ENCODE results near the gene GRIN2D. TPM values are rescaled to one million over a fixed set of nuclear protein-coding genes. Genes with fewer than 3 reads are reported as not detected.
"Not testable (repeated sequence)": the region's sequence is repeated elsewhere in the genome, so short reads cannot be mapped to it uniquely, and the experiment has no call there.

The GRIN2D gene
- polyA plus RNA-seq, 3 donors = 0.13 to 0.29 TPM; not detected in 1

- peak within 1 kb of the TSS; percentile 91 for H2AFZ ChIP-seq (ENCODE audit: insufficient read depth, low read depth, low read length, poor library complexity, severe bottlenecking)
- TF ChIP-seq, protein P1, sequence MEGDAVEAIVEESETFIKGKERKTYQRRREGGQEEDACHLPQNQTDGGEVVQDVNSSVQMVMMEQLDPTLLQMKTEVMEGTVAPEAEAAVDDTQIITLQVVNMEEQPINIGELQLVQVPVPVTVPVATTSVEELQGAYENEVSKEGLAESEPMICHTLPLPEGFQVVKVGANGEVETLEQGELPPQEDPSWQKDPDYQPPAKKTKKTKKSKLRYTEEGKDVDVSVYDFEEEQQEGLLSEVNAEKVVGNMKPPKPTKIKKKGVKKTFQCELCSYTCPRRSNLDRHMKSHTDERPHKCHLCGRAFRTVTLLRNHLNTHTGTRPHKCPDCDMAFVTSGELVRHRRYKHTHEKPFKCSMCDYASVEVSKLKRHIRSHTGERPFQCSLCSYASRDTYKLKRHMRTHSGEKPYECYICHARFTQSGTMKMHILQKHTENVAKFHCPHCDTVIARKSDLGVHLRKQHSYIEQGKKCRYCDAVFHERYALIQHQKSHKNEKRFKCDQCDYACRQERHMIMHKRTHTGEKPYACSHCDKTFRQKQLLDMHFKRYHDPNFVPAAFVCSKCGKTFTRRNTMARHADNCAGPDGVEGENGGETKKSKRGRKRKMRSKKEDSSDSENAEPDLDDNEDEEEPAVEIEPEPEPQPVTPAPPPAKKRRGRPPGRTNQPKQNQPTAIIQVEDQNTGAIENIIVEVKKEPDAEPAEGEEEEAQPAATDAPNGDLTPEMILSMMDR (IDR thresholded peaks at IDR 0.05) = peak; percentile 82
- Mint-ChIP-seq H3K9me3 (peaks cover 0 to 29% (median 4%) of the 10 kb centered on the region in 7 donors), H3K4me3 (peak within 1 kb of the TSS; percentile 93 to 97), H3K27me3 (ENCODE audit: low read depth in 3 of 3) (peaks cover 44 to 49% (median 47%) of the 10 kb centered on the region in 3 donors), H3K4me1 (peaks cover 12% of the 10 kb centered on the region), H3K36me3 (peaks cover 24 to 30% of the 10 kb centered on the region in 2 donors), H3K27ac (peak within 1 kb of the TSS; percentile 86 to 98 (median 93))
- peak; percentile 58 to 76 (median 68) for DNase-seq
- peak within 1 kb of the TSS; percentile 94 for H3K9ac ChIP-seq (ENCODE audit: insufficient read depth, low read length, poor library complexity, severe bottlenecking)
- H3K9me3 ChIP-seq (replicated peaks in 1 of 2; ENCODE audit: control insufficient read depth in 1 of 2, insufficient read depth in 1 of 2, low read length in 2 of 2) = peaks cover 0 to 15% of the 10 kb centered on the region in 2 donors
- H3K27me3 ChIP-seq (ENCODE audit: control insufficient read depth in 2 of 2, insufficient read depth in 2 of 2, low read length in 2 of 2) = peaks cover 34 to 42% of the 10 kb centered on the region in 2 donors
- intact Hi-C loops (cut with micrococcal nuclease) = loop anchor here in 1 of 2 donors (10.0 kb wide), 1 partner anchor 53 kb away; the partner anchor contains the start of gene GRWD1
- H3K27ac ChIP-seq (ENCODE audit: low read depth in 1 of 2, low read length in 2 of 2) = peak within 1 kb of the TSS; percentile 74 to 89
- H3K79me2 ChIP-seq (ENCODE audit: insufficient read depth, low read length) = peaks cover 21% of the 10 kb centered on the region
- H3K36me3 ChIP-seq (replicated peaks in 1 of 2; ENCODE audit: control insufficient read depth in 1 of 2, insufficient read depth in 2 of 2, low read length in 2 of 2) = peaks cover 13 to 32% of the 10 kb centered on the region in 2 donors
- H3K4me2 ChIP-seq (replicated peaks; ENCODE audit: extremely low read depth, low read length, poor library complexity, severe bottlenecking) = peak within 1 kb of the TSS; percentile 91
- H3K4me3 ChIP-seq (replicated peaks in 1 of 3; ENCODE audit: low read depth in 2 of 3, low read length in 3 of 3) = peak within 1 kb of the TSS; percentile 77 to 97 (median 92)
- peaks cover 5% of the 10 kb centered on the region for H4K20me1 ChIP-seq (ENCODE audit: insufficient read depth, low read length)
- H3K4me1 ChIP-seq (ENCODE audit: control insufficient read depth in 1 of 2, insufficient read depth in 2 of 2, low read length in 2 of 2) = peaks cover 17% of the 10 kb centered on the region in 2 donors
- 5% methylated on average over 28 of the region's 42 CpGs for WGBS (ENCODE audit: insufficient coverage)
Measured at GRCh38 chr19:48391100-48392005, 2.1 kb upstream of the GRIN2D start, which contains the start of gene KDELR1. TSS of gene KDELR1 (minus strand) at chr19:48391551. CDS start at chr19:48391358, 193 bp downstream.

DNA sequence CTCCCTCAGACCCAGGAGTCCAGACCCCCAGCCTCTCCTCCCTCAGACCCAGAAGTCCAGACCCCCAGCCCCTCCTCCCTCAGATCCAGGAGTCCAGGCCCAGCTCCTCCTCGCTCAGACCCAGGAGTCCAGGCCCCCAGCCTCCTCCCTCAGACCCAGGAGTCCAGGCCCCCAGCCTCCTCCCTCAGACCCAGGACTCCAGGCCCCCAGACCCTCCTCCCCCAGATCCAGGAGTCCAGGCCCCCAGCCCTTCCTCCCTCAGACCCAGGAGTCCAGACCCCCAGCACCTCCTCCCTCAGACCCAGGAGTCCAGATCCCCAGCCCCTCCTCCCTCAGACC is 1.5 kb upstream of the GRIN2D start:
- Histone ChIP-seq H3K36me3 (replicated peaks in 1 of 2; ENCODE audit: control insufficient read depth in 1 of 2, insufficient read depth in 2 of 2, low read length in 2 of 2) (peaks cover 13 to 26% of the 10 kb centered on the region in 2 donors), H3K4me1 (ENCODE audit: control insufficient read depth in 1 of 2, insufficient read depth in 2 of 2, low read length in 2 of 2) (peaks cover 18 to 22% of the 10 kb centered on the region in 2 donors), H3K9me3 (replicated peaks in 1 of 2; ENCODE audit: control insufficient read depth in 1 of 2, insufficient read depth in 1 of 2, low read length in 2 of 2) (peaks cover 0 to 15% of the 10 kb centered on the region in 2 donors), H3K79me2 (ENCODE audit: insufficient read depth, low read length) (peaks cover 21% of the 10 kb centered on the region), H3K27me3 (ENCODE audit: control insufficient read depth in 2 of 2, insufficient read depth in 2 of 2, low read length in 2 of 2) (peaks cover 40 to 48% of the 10 kb centered on the region in 2 donors)
- H3K27me3 Mint-ChIP-seq (ENCODE audit: low read depth in 3 of 3) = peaks cover 50 to 55% (median 54%) of the 10 kb centered on the region in 3 donors
- H3K4me3 Mint-ChIP-seq; H3K27ac ChIP-seq (ENCODE audit: low read depth in 1 of 2, low read length in 2 of 2); H3K27ac Mint-ChIP-seq; H4K20me1 ChIP-seq (ENCODE audit: insufficient read depth, low read length); DNase-seq; H3K4me2 ChIP-seq (replicated peaks; ENCODE audit: extremely low read depth, low read length, poor library complexity, severe bottlenecking); H3K9ac ChIP-seq (ENCODE audit: insufficient read depth, low read length, poor library complexity, severe bottlenecking); H3K4me3 ChIP-seq (replicated peaks in 1 of 3; ENCODE audit: low read depth in 2 of 3, low read length in 3 of 3); H2AFZ ChIP-seq (ENCODE audit: insufficient read depth, low read depth, low read length, poor library complexity, severe bottlenecking): not testable (repeated sequence)
- intact Hi-C loops (cut with micrococcal nuclease) = loop anchor here in 1 of 2 donors (10.0 kb wide), 1 partner anchor 53 kb away; the partner anchor contains the start of gene GRWD1
- peaks cover 0 to 34% (median 4%) of the 10 kb centered on the region in 7 donors for H3K9me3 Mint-ChIP-seq
- peaks cover 16% of the 10 kb centered on the region for H3K4me1 Mint-ChIP-seq
- H3K36me3 Mint-ChIP-seq = peaks cover 22 to 26% of the 10 kb centered on the region in 2 donors
- WGBS (ENCODE audit: insufficient coverage) = 78% methylated on average over 1 of the region's 1 CpG
